Psoas muscle (tissue), 8 donors: ENCODE data around the gene ADAMTS15. TPM values are rescaled to one million over a fixed set of nuclear protein-coding genes. Genes with fewer than 3 reads are reported as not detected.

Experiments
- ATAC-seq, 4 donors: fragments of 200-7000 bp; cut with Tn5 transposase; one replicate each; pipeline ENCODE4 v1.9.1; 2020; ENCODE audit warnings: moderate library complexity in 3 of 4, mild to moderate bottlenecking in 2 of 4
- DNase-seq, 2 donors: peaks; one replicate each; pipeline ENCODE4 v3.0.0-alpha.2; 2020
- H3K27ac ChIP-seq: fragments of 200-600 bp; one replicate; pipeline ENCODE4 v1.8.0; 2022
- H3K27me3 ChIP-seq, 3 donors: fragments of 200-600 bp in 1 of 3; one replicate each; pipeline versions ENCODE4 v1.6.1 to v1.8.0; 2013 to 2022; ENCODE audit warnings: low read length in 2 of 3, mild to moderate bottlenecking in 2 of 3, moderate library complexity in 1 of 3; ENCODE audit not compliant: insufficient read depth in 3 of 3
- H3K36me3 ChIP-seq, 2 donors: fragments of 200-600 bp in 1 of 2; one replicate each; pipeline versions ENCODE4 v1.6.1 to v1.8.0; 2013 to 2022; ENCODE audit warnings: low read depth in 1 of 2, mild to moderate bottlenecking in 1 of 2, moderate library complexity in 1 of 2; ENCODE audit not compliant: insufficient read depth in 1 of 2
- H3K4me1 ChIP-seq: fragments of 200-600 bp; one replicate; pipeline ENCODE4 v1.8.0; 2022
- H3K4me3 ChIP-seq: fragments of 200-600 bp; one replicate; pipeline ENCODE4 v1.8.0; 2022; ENCODE audit warnings: mild to moderate bottlenecking
- H3K9me3 ChIP-seq: fragments of 200-600 bp; one replicate; pipeline ENCODE4 v1.8.0; 2022
- WGBS, 3 donors: extraction: QIAGEN DNeasy Blood & Tissue Kit; methylation state at CpG; one replicate each; pipeline versions ENCODE4 v1.1.6 to v1.1.7; 2013; 5-methylcytosine and 5-hydroxymethylcytosine counted together
- intact Hi-C, 2 donors: fragments of 100-400 bp; cut with DNase I; formaldehyde crosslinking; loops; one replicate each; pipeline versions ENCODE4 v1.11.0 to v1.14.2; 2022
- polyA plus RNA-seq, 3 donors: library from polyadenylated mRNA; stranded (reverse); fragments of 200-250 nt; gene quantifications; one replicate each; pipeline ENCODE4 v1.2.3, GENCODE V29; 2013
- total RNA-seq, 4 donors: library from RNA; stranded (reverse); fragmentation: NEBNext Ultra II Directional in 2 of 4; extraction: Animal tissue kit (Norgen Biotek cat#: 25700) in 2 of 4; gene quantifications; one replicate each; pipeline versions ENCODE4 v1.2.1 to v1.2.4, GENCODE V29; 2021 to 2023
- TF ChIP-seq, protein P1 (sequence below): fragments of 200-600 bp; IDR thresholded peaks from one replicate; pipeline ENCODE4 v1.8.0; 2022; ENCODE audit warnings: antibody characterized with exemption
- donor health status: healthy with polysubstance abuse.
- donor health status: DM: no; HTN: no; CAD: no; lungs with moderate emphysema.
- donor health status: Bipolar disorder and iron deficiency.
- donor health status: healthy.
- donor health status: DM: yes; HTN: yes; CAD: no.
- donor health status: DM: no; HTN: no; CAD: no.
- donor health status: DM: no; HTN: no; CAD: no.
- donor health status: DM: yes; HTN: yes; CAD: no.

The ADAMTS15 gene
- total and polyA plus RNA-seq, 7 donors = 0.66 to 3.1 (median 1.6) TPM

DNA sequence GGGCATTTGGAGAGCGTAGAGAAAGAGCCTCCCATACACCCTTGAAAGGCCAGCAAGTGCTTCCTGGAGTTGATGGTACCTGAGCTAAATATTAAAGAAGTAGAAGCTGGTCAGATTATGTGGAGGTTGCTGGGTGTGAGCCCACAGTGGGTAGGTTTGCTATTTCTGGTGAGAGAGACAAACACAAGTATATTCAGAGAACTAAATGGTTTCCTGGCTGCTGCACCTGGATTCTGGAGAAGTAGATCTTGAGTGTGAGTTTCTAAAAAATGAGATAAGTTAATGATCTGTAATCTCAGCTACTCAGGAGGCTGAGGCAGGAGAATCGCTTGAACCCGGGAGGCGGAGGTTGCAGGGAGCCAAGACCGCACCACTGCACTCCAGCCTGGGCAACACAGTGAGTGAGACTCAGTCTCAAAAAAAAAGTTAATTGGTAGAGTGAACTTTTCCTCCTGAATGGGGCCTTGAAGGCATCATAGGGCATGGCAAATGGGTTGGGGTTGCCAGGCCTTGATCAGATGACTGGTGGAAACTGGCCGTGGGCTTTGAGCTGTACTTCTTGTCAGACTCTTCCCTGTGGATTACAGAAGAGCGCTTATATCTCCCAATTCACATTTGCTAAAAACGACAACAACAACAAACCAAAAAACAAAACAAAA is 75.8 kb downstream of the ADAMTS15 start:
- Histone ChIP-seq H3K9me3 (no peaks in the 10 kb centered on the region), H3K36me3 (no peaks in the 10 kb centered on the region), H3K27me3 (no peaks in the 10 kb centered on the region), H3K4me3 (no peak overlapping the region), H3K4me1 (peaks cover 23% of the 10 kb centered on the region), H3K27ac (no peak overlapping the region)
- TF ChIP-seq, protein P1, sequence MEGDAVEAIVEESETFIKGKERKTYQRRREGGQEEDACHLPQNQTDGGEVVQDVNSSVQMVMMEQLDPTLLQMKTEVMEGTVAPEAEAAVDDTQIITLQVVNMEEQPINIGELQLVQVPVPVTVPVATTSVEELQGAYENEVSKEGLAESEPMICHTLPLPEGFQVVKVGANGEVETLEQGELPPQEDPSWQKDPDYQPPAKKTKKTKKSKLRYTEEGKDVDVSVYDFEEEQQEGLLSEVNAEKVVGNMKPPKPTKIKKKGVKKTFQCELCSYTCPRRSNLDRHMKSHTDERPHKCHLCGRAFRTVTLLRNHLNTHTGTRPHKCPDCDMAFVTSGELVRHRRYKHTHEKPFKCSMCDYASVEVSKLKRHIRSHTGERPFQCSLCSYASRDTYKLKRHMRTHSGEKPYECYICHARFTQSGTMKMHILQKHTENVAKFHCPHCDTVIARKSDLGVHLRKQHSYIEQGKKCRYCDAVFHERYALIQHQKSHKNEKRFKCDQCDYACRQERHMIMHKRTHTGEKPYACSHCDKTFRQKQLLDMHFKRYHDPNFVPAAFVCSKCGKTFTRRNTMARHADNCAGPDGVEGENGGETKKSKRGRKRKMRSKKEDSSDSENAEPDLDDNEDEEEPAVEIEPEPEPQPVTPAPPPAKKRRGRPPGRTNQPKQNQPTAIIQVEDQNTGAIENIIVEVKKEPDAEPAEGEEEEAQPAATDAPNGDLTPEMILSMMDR = no peak
- intact Hi-C loops = loop anchor here (5.0 to 10.0 kb wide), 2 partner anchors 62 to 79 kb away; partner anchors contain the start of gene ADAMTS15 (in 1 of the 2)
- DNase-seq (no peak), ATAC-seq (no peak)
- WGBS, 3 donors = 91 to 96% (median 96%) methylated on average over 8 of the region's 8 CpGs

DNA sequence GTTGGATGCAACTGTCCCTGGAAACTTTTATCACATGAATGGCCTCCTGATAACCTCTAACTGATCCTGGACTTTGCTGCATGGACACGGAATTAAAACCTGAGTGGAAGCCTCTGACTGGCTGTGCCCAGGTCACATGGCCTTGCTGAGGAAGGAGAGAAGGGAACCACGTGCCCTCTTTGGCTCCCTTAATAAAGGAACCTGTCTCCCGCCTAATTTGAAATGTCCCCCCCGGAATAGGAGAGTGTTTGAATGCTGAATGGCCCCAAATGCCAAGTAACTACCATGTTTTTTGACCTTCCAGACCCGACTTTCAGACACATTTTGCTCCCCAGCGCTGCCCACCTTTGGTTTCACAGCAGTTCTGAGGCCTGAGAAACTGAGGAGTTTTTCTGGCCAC is 76.9 kb downstream of the ADAMTS15 start:
- no peaks in the 10 kb centered on the region for H3K36me3 ChIP-seq
- H3K9me3 ChIP-seq = no peaks in the 10 kb centered on the region
- DNase-seq (no peak), ATAC-seq (no peak)
- intact Hi-C loops = loop anchor here in 1 of 2 donors (10.0 kb wide), 1 partner anchor 81 kb away; the partner anchor contains the start of gene ADAMTS15
- peaks cover 23% of the 10 kb centered on the region for H3K4me1 ChIP-seq
- TF ChIP-seq, protein P1 = no peak
- H3K27ac ChIP-seq = no peak overlapping the region
- 88 to 97% (median 93%) methylated on average over 6 of the region's 6 CpGs for WGBS, 3 donors
- no peak overlapping the region for H3K4me3 ChIP-seq
- no peaks in the 10 kb centered on the region for H3K27me3 ChIP-seq

Other genes with a start within 250 kb of the ADAMTS15 start
- gene ZBTB44, start 133.7 kb upstream of the ADAMTS15 start, total RNA-seq = 10 to 100 TPM; 58.6 to 77.2 (median 71.7) TPM
- gene ZBTB44, start 133.7 kb upstream of the ADAMTS15 start, polyA plus RNA-seq = 10 to 100 TPM in 2 of 3 donors, 1 to 10 TPM in 1; 8.6 to 47.5 (median 20.6) TPM
- gene ADAMTS8, start 20.0 kb upstream of the ADAMTS15 start, total RNA-seq = 1 to 10 TPM in 1 of 4 donors, under 1 TPM in 2, not detected in 1; 0.14 to 1.2 (median 0.79) TPM
- gene ADAMTS8, start 20.0 kb upstream of the ADAMTS15 start, polyA plus RNA-seq = under 1 TPM; 0.12 to 0.42 (median 0.23) TPM